Esophagus muscularis mucosa (tissue), 4 donors: ENCODE data around the gene PER2. TPM values are rescaled to one million over a fixed set of nuclear protein-coding genes. Genes with fewer than 3 reads are reported as not detected.

Source experiments
- DNase-seq: peaks from one replicate; pipeline ENCODE4 v3.0.0-alpha.2; 2017; ENCODE audit errors: extremely low spot score
- H3K27ac ChIP-seq, 4 donors: fragments of 200-600 bp; sonication (generic); replicated peaks in 1 of 4; 1 replicate in 3 of 4; 2 replicates in 1 of 4; pipeline ENCODE4 v1.5.1; 2016 to 2019; ENCODE audit warnings: mild to moderate bottlenecking in 1 of 4
- H3K27me3 ChIP-seq, 4 donors: fragments of 200-600 bp; sonication (generic); one replicate each; pipeline versions ENCODE4 v1.5.1 to v1.6.0; 2016 to 2019
- H3K36me3 ChIP-seq, 4 donors: fragments of 200-600 bp; sonication (generic); one replicate each; pipeline ENCODE4 v1.5.1; 2016 to 2019
- H3K4me1 ChIP-seq, 4 donors: fragments of 200-600 bp; sonication (generic); one replicate each; pipeline ENCODE4 v1.5.1; 2016 to 2019
- H3K4me3 ChIP-seq, 4 donors: fragments of 200-600 bp; sonication (generic); 1 replicate in 2 of 4; 2 replicates in 2 of 4; pipeline ENCODE4 v1.5.1; 2016 to 2019; ENCODE audit warnings: mild to moderate bottlenecking in 4 of 4, moderate library complexity in 1 of 4
- H3K9me3 ChIP-seq, 4 donors: fragments of 200-600 bp; sonication (generic); 1 replicate in 3 of 4; 2 replicates in 1 of 4; pipeline ENCODE4 v1.5.1; 2016 to 2019
- EP300 ChIP-seq: sonication (generic); formaldehyde crosslinking; IDR thresholded peaks from one replicate; pipeline ENCODE4 v1.6.1; 2017; ENCODE audit warnings: antibody characterized with exemption
- POLR2A ChIP-seq: fragments of 450-650 bp; IDR thresholded peaks from one replicate; pipeline ENCODE4 v1.6.1; 2017; ENCODE audit warnings: antibody characterized with exemption, moderate library complexity, mild to moderate bottlenecking, low read depth
- POLR2AphosphoS5 ChIP-seq, 2 donors: sonication (generic); formaldehyde crosslinking; IDR thresholded peaks; one replicate each; pipeline ENCODE4 v1.6.1; 2017; ENCODE audit warnings: antibody characterized with exemption in 2 of 2
- WGBS: methylation state at CpG from one replicate; pipeline ENCODE4 v1.1.5; 2018; 5-methylcytosine and 5-hydroxymethylcytosine counted together
- intact Hi-C: fragments of 100-400 bp; cut with DNase I; formaldehyde crosslinking; loops from one replicate; pipeline ENCODE4 v1.15.1; 2023
- total RNA-seq, 4 donors: library from RNA; depleted of rRNA; stranded (reverse); fragments of >200 nt; gene quantifications; one replicate each; pipeline versions ENCODE4 v1.1.0 to v1.2.1, GENCODE V29; 2016
- TF ChIP-seq, protein P1 (sequence below), 3 experiments: fragments of 200-600 bp in 2 of 3; fragments of 450-650 bp in 1 of 3; sonication (generic) in 2 of 3; IDR thresholded peaks; one replicate each; pipeline ENCODE4 v1.5.1; 2017 to 2019; ENCODE audit warnings: antibody characterized with exemption in 3 of 3, mild to moderate bottlenecking in 2 of 3, moderate library complexity in 1 of 3

PER2 gene
- total RNA-seq, 4 donors from 2014 or later: 9.1 to 13.1 (median 11.1) TPM

DNA sequence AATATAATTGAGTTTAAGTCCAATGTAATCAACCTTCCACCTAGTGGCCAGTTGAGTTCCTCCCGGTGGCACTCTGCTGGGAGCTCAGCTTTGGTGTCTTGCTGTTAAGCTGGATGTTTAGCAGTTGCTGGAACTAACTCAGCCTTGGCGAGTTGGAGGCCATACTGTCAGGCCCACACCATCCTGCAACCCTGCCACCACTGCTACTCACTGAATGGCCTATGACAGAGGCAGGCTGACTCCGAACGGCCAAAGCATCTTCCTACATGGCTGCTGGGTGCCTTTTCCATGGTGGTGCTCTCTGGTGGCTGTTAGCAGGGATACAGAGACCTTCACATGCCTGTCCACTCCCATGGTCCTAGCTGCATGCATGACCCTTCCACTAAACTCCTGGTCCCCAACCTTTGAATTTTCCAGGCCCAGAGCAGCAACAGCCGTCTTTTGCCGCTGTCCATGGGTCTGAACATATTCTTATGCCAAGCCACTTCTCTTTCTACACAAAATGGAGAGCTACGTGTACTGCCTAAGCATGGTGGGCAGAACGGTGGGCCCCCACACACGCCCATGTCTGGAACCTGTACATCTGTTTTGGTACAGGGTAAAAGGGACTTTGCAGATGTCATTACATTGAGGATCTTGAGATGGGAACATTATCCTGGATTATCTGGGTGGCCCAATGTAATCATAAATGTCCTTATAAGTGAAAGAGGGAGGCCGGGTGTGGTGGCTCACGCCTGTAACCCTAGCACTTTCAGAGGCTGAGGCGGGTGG is 16.9 kb upstream of the PER2 start:
- WGBS: 94% methylated on average over 10 of the region's 12 CpGs
- DNase-seq: no peak

DNA sequence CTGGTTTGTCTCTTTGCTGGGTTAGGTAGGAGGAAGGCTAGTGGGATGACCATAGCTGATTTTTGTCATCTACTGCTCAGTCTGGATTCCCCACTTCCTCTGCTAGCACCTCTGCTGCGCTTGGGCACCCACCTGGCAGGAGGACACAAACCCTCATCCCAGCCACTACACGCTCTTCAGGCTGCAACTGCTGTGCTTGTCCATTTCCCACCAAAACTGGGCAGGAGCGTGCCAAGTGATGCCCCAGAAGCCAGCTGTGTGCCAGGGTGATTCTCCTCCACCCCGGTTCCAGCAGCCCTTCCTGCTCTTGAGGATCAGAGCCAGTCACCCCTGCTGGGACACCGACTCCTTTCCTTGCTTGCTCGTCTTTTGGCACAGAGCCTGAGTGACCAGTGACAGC is 15.7 kb upstream of the PER2 start:
- intact Hi-C loops: no loop called here
- no peak for DNase-seq

More for the DNA sequence above, 16.9 kb upstream of the PER2 start:
- Histone ChIP-seq H3K4me1 (no peaks in the 10 kb centered on the region), H3K9me3 (no peaks in the 10 kb centered on the region), H3K27me3 (peaks cover 0 to 7% (median 0%) of the 10 kb centered on the region in 4 donors), H3K4me3 (no peak overlapping the region), H3K36me3 (no peaks in the 10 kb centered on the region), H3K27ac (no peak overlapping the region)
- intact Hi-C loops: no loop called here
- TF ChIP-seq, protein P1, sequence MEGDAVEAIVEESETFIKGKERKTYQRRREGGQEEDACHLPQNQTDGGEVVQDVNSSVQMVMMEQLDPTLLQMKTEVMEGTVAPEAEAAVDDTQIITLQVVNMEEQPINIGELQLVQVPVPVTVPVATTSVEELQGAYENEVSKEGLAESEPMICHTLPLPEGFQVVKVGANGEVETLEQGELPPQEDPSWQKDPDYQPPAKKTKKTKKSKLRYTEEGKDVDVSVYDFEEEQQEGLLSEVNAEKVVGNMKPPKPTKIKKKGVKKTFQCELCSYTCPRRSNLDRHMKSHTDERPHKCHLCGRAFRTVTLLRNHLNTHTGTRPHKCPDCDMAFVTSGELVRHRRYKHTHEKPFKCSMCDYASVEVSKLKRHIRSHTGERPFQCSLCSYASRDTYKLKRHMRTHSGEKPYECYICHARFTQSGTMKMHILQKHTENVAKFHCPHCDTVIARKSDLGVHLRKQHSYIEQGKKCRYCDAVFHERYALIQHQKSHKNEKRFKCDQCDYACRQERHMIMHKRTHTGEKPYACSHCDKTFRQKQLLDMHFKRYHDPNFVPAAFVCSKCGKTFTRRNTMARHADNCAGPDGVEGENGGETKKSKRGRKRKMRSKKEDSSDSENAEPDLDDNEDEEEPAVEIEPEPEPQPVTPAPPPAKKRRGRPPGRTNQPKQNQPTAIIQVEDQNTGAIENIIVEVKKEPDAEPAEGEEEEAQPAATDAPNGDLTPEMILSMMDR (IDR thresholded peaks at IDR 0.05): peak in 1 of 3 experiments; percentile 4
- no peak for TF ChIP-seq POLR2AphosphoS5 (IDR thresholded peaks at IDR 0.05)

DNA sequence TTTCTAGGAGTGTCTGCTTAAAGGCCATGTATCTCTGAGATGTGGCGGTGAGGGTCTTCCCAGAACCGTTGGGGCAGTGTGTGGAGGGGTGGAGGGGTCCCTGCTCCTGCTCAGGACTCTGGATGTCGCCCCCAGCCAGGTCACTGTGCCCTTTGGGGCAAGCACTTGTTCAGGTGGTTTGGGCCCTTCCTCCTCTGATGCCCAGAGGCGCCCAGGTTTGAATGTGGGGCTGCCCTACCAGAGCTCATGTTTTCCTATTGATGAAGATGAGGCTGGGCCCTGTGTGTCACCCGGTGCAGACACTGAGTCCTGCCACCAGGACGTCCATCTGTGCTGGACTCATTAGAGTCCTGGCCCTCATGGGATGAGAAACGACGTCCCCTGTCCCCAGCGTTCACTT is 14.3 kb upstream of the PER2 start:
- Histone ChIP-seq H3K4me1 (peaks cover 0 to 7% (median 2%) of the 10 kb centered on the region in 4 donors), H3K36me3 (no peaks in the 10 kb centered on the region), H3K9me3 (no peaks in the 10 kb centered on the region), H3K4me3 (no peak overlapping the region), H3K27me3 (no peaks in the 10 kb centered on the region), H3K27ac (no peak overlapping the region)
- DNase-seq: no peak
- intact Hi-C loops: no loop called here
- TF ChIP-seq POLR2AphosphoS5 (IDR thresholded peaks at IDR 0.05): no peak
- WGBS: 77% methylated on average over 9 of the region's 9 CpGs

More for the DNA sequence above, 15.7 kb upstream of the PER2 start:
- WGBS: 97% methylated on average over 6 of the region's 6 CpGs
- no peak overlapping the region for H3K4me3 ChIP-seq
- no peaks in the 10 kb centered on the region for H3K27me3 ChIP-seq
- H3K9me3 ChIP-seq: no peaks in the 10 kb centered on the region
- no peak overlapping the region for H3K27ac ChIP-seq
- no peak for TF ChIP-seq POLR2A
- TF ChIP-seq, protein P1 (IDR thresholded peaks at IDR 0.05): no peak
- TF ChIP-seq EP300: no peak
- no peaks in the 10 kb centered on the region for H3K36me3 ChIP-seq
- peaks cover 0 to 7% (median 2%) of the 10 kb centered on the region in 4 donors for H3K4me1 ChIP-seq

- no peak for TF ChIP-seq POLR2AphosphoS5 (IDR thresholded peaks at IDR 0.05)
- no peak for TF ChIP-seq POLR2A
- TF ChIP-seq, protein P1 (IDR thresholded peaks at IDR 0.05): no peak
- TF ChIP-seq EP300: no peak
- no peak for DNase-seq
- Histone ChIP-seq H3K27me3 (peaks cover 0 to 5% (median 0%) of the 10 kb centered on the region in 4 donors), H3K9me3 (no peaks in the 10 kb centered on the region), H3K27ac (no peak overlapping the region), H3K4me3 (no peak overlapping the region), H3K36me3 (no peaks in the 10 kb centered on the region), H3K4me1 (peaks cover 0 to 7% (median 2%) of the 10 kb centered on the region in 4 donors)
- WGBS: 75% methylated on average over 3 of the region's 3 CpGs
- intact Hi-C loops: no loop called here
Observed at GRCh38 chr2:238302087-238302486, 13.7 kb upstream of the PER2 start.

DNA sequence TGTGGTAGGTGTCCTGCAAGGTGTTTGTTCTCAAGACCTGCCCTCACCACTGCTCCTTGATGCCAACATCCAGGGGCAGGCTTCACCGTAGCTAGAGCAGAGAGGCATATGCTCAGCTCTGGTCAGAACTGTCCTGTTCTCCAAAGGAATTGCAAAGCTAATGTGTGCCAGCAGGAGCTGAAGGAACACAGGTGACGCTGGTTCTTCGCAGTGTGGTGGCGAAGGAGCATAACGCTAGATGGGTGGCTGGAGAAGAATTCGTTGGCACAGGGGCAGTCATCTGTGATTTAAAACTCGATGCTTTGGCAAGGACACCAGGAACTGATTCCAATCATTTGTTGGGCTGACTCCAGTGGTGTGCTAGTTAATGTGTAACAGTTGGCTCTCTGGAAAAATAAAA is 11.4 kb upstream of the PER2 start:
- TF ChIP-seq POLR2AphosphoS5 (IDR thresholded peaks at IDR 0.05) (no peak), POLR2A (no peak), EP300 (no peak)
- TF ChIP-seq, protein P1 (IDR thresholded peaks at IDR 0.05): no peak
- H3K4me3 ChIP-seq: no peak overlapping the region
- intact Hi-C loops: no loop called here
- H3K9me3 ChIP-seq: no peaks in the 10 kb centered on the region
- no peak overlapping the region for H3K27ac ChIP-seq
- H3K4me1 ChIP-seq: peaks cover 0 to 7% (median 2%) of the 10 kb centered on the region in 4 donors
- H3K27me3 ChIP-seq: peaks cover 0 to 11% (median 0%) of the 10 kb centered on the region in 4 donors
- H3K36me3 ChIP-seq: no peaks in the 10 kb centered on the region
- no peak for DNase-seq
- 64% methylated on average over 6 of the region's 7 CpGs for WGBS
